H9 (cell line): ENCODE data around the gene RGS6. TPM values are rescaled to one million over a fixed set of nuclear protein-coding genes. Genes with fewer than 3 reads are reported as not detected.

Experiments used
- DNase-seq: peaks from one replicate; pipeline ENCODE4 v3.0.0-alpha.2; 2017
- H2AFZ ChIP-seq: one replicate; pipeline ENCODE4 v1.6.1; 2013; ENCODE audit warnings: mild to moderate bottlenecking, low read length, control low read depth, moderate library complexity
- H2AK5ac ChIP-seq: 2 replicates; pipeline ENCODE4 v1.6.1; 2013; ENCODE audit warnings: low read length, control low read depth, mixed read lengths; ENCODE audit not compliant: insufficient read length
- H2BK120ac ChIP-seq: one replicate; pipeline ENCODE4 v1.6.1; 2013; ENCODE audit warnings: low read depth, mild to moderate bottlenecking, low read length, control low read depth, inconsistent platforms; ENCODE audit not compliant: poor library complexity, severe bottlenecking
- H2BK12ac ChIP-seq: 2 replicates; pipeline ENCODE4 v1.6.1; 2013; ENCODE audit warnings: low read length, control low read depth, mixed read lengths, low read depth; ENCODE audit not compliant: insufficient read length
- H2BK15ac ChIP-seq: 2 replicates; pipeline ENCODE4 v1.6.1; 2013; ENCODE audit warnings: low read depth, low read length, control low read depth
- H2BK20ac ChIP-seq: one replicate; pipeline ENCODE4 v1.6.1; 2013; ENCODE audit warnings: low read depth, mild to moderate bottlenecking, low read length, control low read depth, inconsistent platforms; ENCODE audit not compliant: poor library complexity, severe bottlenecking
- H2BK5ac ChIP-seq: 2 replicates; pipeline ENCODE4 v1.6.1; 2013; ENCODE audit warnings: low read length, control low read depth, mixed read lengths; ENCODE audit not compliant: insufficient read length
- H3K14ac ChIP-seq: 2 replicates; pipeline ENCODE4 v1.6.1; 2013; ENCODE audit warnings: low read length, control low read depth; ENCODE audit not compliant: insufficient read depth
- H3K18ac ChIP-seq: 2 replicates; pipeline ENCODE4 v1.6.1; 2013; ENCODE audit warnings: low read depth, mild to moderate bottlenecking, mixed read lengths, low read length, control low read depth; ENCODE audit not compliant: insufficient read length
- H3K23ac ChIP-seq: 2 replicates; pipeline ENCODE4 v1.6.1; 2013; ENCODE audit warnings: low read length, control low read depth, mixed read lengths, low read depth; ENCODE audit not compliant: insufficient read length
- H3K23me2 ChIP-seq: 2 replicates; pipeline ENCODE4 v1.6.1; 2013; ENCODE audit warnings: low read depth, mild to moderate bottlenecking, mixed read lengths, low read length, control low read depth; ENCODE audit not compliant: insufficient read length, poor library complexity, severe bottlenecking
- H3K27ac ChIP-seq: 2 replicates; pipeline ENCODE4 v1.5.1; 2013; ENCODE audit warnings: low read length, control low read depth, mixed read lengths, low read depth; ENCODE audit not compliant: insufficient read length
- H3K27me3 ChIP-seq: 2 replicates; pipeline ENCODE4 v1.6.1; 2013; ENCODE audit warnings: low read length, control low read depth, inconsistent platforms; ENCODE audit not compliant: insufficient read depth
- H3K4ac ChIP-seq: 2 replicates; pipeline ENCODE4 v1.6.1; 2013; ENCODE audit warnings: low read depth, mild to moderate bottlenecking, control low read depth, inconsistent platforms, low read length, moderate library complexity
- H3K4me1 ChIP-seq: 2 replicates; pipeline ENCODE4 v1.6.1; 2013; ENCODE audit warnings: low read length, control low read depth, inconsistent platforms; ENCODE audit not compliant: insufficient read depth
- H3K4me2 ChIP-seq: 2 replicates; pipeline ENCODE4 v1.6.1; 2013; ENCODE audit warnings: low read length, control low read depth, mixed read lengths; ENCODE audit not compliant: insufficient read length, insufficient read depth
- H3K56ac ChIP-seq: 2 replicates; pipeline ENCODE4 v1.6.1; 2013; ENCODE audit warnings: low read depth, mild to moderate bottlenecking, mixed read lengths, low read length, control low read depth; ENCODE audit not compliant: insufficient read length
- H3K79me1 ChIP-seq: 2 replicates; pipeline ENCODE4 v1.6.1; 2013; ENCODE audit warnings: low read depth, mild to moderate bottlenecking, moderate library complexity, low read length, control low read depth, inconsistent platforms; ENCODE audit not compliant: insufficient read depth, poor library complexity, severe bottlenecking
- H3K79me2 ChIP-seq: 2 replicates; pipeline ENCODE4 v1.6.1; 2013; ENCODE audit warnings: low read length, control low read depth, inconsistent platforms; ENCODE audit not compliant: insufficient read depth
- H3K9ac ChIP-seq: 2 replicates; pipeline ENCODE4 v1.6.1; 2013; ENCODE audit warnings: low read length, control low read depth, mixed read lengths; ENCODE audit not compliant: insufficient read length; ENCODE audit errors: extremely low read depth
- H3K9me3 ChIP-seq: one replicate; pipeline ENCODE4 v1.6.1; 2013; ENCODE audit warnings: low read depth, low read length, inconsistent platforms; ENCODE audit not compliant: control insufficient read depth
- H3T11ph ChIP-seq: one replicate; pipeline ENCODE4 v1.6.1; 2013; ENCODE audit warnings: mild to moderate bottlenecking, low read length, control low read depth, inconsistent platforms
- H4K20me1 ChIP-seq: one replicate; pipeline ENCODE4 v1.6.1; 2013; ENCODE audit not compliant: control insufficient read depth, insufficient read length, insufficient read depth
- H4K5ac ChIP-seq: 2 replicates; pipeline ENCODE4 v1.6.1; 2013; ENCODE audit warnings: low read depth, mild to moderate bottlenecking, mixed read lengths, low read length, control low read depth; ENCODE audit not compliant: insufficient read length
- H4K8ac ChIP-seq: replicated peaks from 2 replicates; pipeline ENCODE4 v1.6.1; 2013; ENCODE audit warnings: low read length, control low read depth, mixed read lengths, low read depth; ENCODE audit not compliant: insufficient read length
- H4K91ac ChIP-seq: 2 replicates; pipeline ENCODE4 v1.6.1; 2013; ENCODE audit warnings: low read depth, mild to moderate bottlenecking, moderate library complexity, mixed read lengths, low read length, control low read depth; ENCODE audit not compliant: insufficient read length
- H3K27ac Mint-ChIP-seq, 3 experiments: 2 replicates in 2 of 3; 3 replicates in 1 of 3; pipeline ENCODE4 v1.8.0; 2020 to 2021; ENCODE audit warnings: mixed read lengths in 3 of 3, mild to moderate bottlenecking in 1 of 3, moderate library complexity in 1 of 3
- H3K27me3 Mint-ChIP-seq: 2 replicates; pipeline ENCODE4 v1.8.0; 2021; ENCODE audit warnings: low read depth, mild to moderate bottlenecking, moderate library complexity, mixed read lengths
- H3K36me3 Mint-ChIP-seq, 3 experiments: 2 replicates in 2 of 3; 3 replicates in 1 of 3; pipeline ENCODE4 v1.8.0; 2020 to 2021; ENCODE audit warnings: low read depth in 3 of 3, mixed read lengths in 3 of 3; ENCODE audit not compliant: insufficient read depth in 1 of 3
- H3K4me1 Mint-ChIP-seq, 2 experiments: 2 replicates each; pipeline ENCODE4 v1.8.0; 2020; ENCODE audit warnings: mixed read lengths in 2 of 2
- H3K4me3 Mint-ChIP-seq, 2 experiments: 2 replicates in 1 of 2; 3 replicates in 1 of 2; pipeline ENCODE4 v1.8.0; 2020 to 2021; ENCODE audit warnings: mild to moderate bottlenecking in 2 of 2, mixed read lengths in 2 of 2, moderate library complexity in 1 of 2
- H3K9me3 Mint-ChIP-seq, 2 experiments: 2 replicates in 1 of 2; 3 replicates in 1 of 2; pipeline ENCODE4 v1.8.0; 2020; ENCODE audit warnings: mild to moderate bottlenecking in 2 of 2, mixed read lengths in 2 of 2, moderate library complexity in 1 of 2
- WGBS: extraction: QIAGEN DNeasy Blood & Tissue Kit; methylation state at CpG from one replicate; pipeline ENCODE4 v1.1.7; 2013; ENCODE audit warnings: missing lambda C conversion rate, low lambda C conversion rate, mixed read lengths; ENCODE audit not compliant: insufficient read length; ENCODE audit errors: extremely low coverage; 5-methylcytosine and 5-hydroxymethylcytosine counted together
- total RNA-seq: library from RNA; stranded (reverse); gene quantifications from 2 replicates; pipeline ENCODE4 v1.2.1, GENCODE V29; 2021
- TF ChIP-seq, protein P1 (sequence below): fragments of 200-600 bp; sonication (generic); conservative IDR thresholded peaks from 3 replicates; pipeline ENCODE4 v1.8.0; 2021; ENCODE audit warnings: antibody characterized with exemption, mild to moderate bottlenecking

The RGS6 gene
- total RNA-seq, 1 experiment from 2014 or later = 3.0 TPM

DNA sequence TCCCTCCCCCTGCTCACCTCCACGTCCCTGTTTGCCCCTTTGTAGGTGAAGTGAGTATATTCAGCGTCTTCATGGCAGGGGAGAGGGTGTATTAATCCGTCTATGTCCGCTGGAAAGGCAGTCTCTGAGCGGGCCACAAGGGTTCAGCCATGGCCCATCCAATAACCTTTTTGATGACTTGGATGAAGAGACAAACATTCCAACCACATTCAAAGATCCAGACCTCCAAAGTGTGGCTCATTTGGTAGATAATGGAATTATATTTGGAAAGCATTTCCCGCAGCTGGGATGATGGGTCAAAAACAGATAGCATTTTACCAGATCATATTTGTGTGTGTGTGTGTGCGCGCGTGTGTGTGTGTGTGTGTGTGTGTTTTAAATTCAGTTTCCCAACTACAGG lies 615.8 kb downstream of the RGS6 start:
- no CpG with 5 or more reads among the region's 9 CpGs for WGBS
- DNase-seq = no peak
- no peak overlapping the region for H2BK5ac ChIP-seq

More for the DNA sequence above, 615.8 kb downstream of the RGS6 start:
- no peak overlapping the region for H3T11ph ChIP-seq
- no peak overlapping the region for H4K8ac ChIP-seq
- no peak overlapping the region for H2BK15ac ChIP-seq
- H2BK20ac ChIP-seq = no peak overlapping the region
- no peak overlapping the region for H2BK12ac ChIP-seq
- no peaks in the 10 kb centered on the region for H3K4me1 ChIP-seq
- H3K9ac ChIP-seq = no peak overlapping the region
- no peak overlapping the region for H2AFZ ChIP-seq
- H4K20me1 ChIP-seq = no peaks in the 10 kb centered on the region
- H3K18ac ChIP-seq = no peak overlapping the region
- H3K4me2 ChIP-seq = no peak overlapping the region
- H3K79me1 ChIP-seq = no peaks in the 10 kb centered on the region
- H3K14ac ChIP-seq = no peak overlapping the region
- H3K56ac ChIP-seq = no peak overlapping the region
- no peaks in the 10 kb centered on the region for H3K27me3 ChIP-seq
- Mint-ChIP-seq H3K27me3 (peaks cover 1% of the 10 kb centered on the region), H3K9me3 (no peaks in the 10 kb centered on the region), H3K27ac (no peak overlapping the region; a peak in 1 of 7 replicates), H3K4me3 (no peak overlapping the region), H3K36me3 (no peaks in the 10 kb centered on the region), H3K4me1 (peaks cover 21 to 38% of the 10 kb centered on the region in 2 experiments)
- H4K5ac ChIP-seq = no peak overlapping the region
- no peak overlapping the region for H3K23ac ChIP-seq
- H2BK120ac ChIP-seq = no peak overlapping the region
- H3K9me3 ChIP-seq = no peaks in the 10 kb centered on the region
- no peak overlapping the region for H2AK5ac ChIP-seq
- TF ChIP-seq, protein P1, sequence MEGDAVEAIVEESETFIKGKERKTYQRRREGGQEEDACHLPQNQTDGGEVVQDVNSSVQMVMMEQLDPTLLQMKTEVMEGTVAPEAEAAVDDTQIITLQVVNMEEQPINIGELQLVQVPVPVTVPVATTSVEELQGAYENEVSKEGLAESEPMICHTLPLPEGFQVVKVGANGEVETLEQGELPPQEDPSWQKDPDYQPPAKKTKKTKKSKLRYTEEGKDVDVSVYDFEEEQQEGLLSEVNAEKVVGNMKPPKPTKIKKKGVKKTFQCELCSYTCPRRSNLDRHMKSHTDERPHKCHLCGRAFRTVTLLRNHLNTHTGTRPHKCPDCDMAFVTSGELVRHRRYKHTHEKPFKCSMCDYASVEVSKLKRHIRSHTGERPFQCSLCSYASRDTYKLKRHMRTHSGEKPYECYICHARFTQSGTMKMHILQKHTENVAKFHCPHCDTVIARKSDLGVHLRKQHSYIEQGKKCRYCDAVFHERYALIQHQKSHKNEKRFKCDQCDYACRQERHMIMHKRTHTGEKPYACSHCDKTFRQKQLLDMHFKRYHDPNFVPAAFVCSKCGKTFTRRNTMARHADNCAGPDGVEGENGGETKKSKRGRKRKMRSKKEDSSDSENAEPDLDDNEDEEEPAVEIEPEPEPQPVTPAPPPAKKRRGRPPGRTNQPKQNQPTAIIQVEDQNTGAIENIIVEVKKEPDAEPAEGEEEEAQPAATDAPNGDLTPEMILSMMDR = no peak
- H3K4ac ChIP-seq = no peak overlapping the region
- H3K27ac ChIP-seq = no peak overlapping the region
- H3K79me2 ChIP-seq = no peaks in the 10 kb centered on the region
- no peak overlapping the region for H4K91ac ChIP-seq
- no peaks in the 10 kb centered on the region for H3K23me2 ChIP-seq
